MM.1S (cell line): ENCODE results near the gene POLD4.

Experiments used
- DNase-seq: peaks from one replicate; pipeline ENCODE4 v3.0.0-alpha.2; 2015
- H2AFZ ChIP-seq: fragments of 300-600 bp; sonication (generic); 2 replicates; pipeline ENCODE4 v1.6.0; 2016; ENCODE audit warnings: antibody characterized with exemption, low read length
- H3F3A ChIP-seq: fragments of 300-600 bp; sonication (generic); 2 replicates; pipeline ENCODE4 v1.6.1; 2016; ENCODE audit warnings: mild to moderate bottlenecking, antibody characterized with exemption, low read length, moderate library complexity, mixed read lengths; ENCODE audit not compliant: insufficient read depth
- H3K27ac ChIP-seq: fragments of 300-600 bp; sonication (generic); 2 replicates; pipeline ENCODE4 v1.5.1; 2016; ENCODE audit warnings: mild to moderate bottlenecking, low read length
- H3K27me3 ChIP-seq: fragments of 300-600 bp; sonication (generic); replicated peaks from 2 replicates; pipeline ENCODE4 v1.6.0; 2016; ENCODE audit warnings: low read length; ENCODE audit not compliant: insufficient read depth
- H3K36me3 ChIP-seq: fragments of 300-600 bp; sonication (generic); replicated peaks from 2 replicates; pipeline ENCODE4 v1.6.1; 2016; ENCODE audit warnings: mild to moderate bottlenecking, low read length, mixed read lengths; ENCODE audit not compliant: insufficient read depth
- H3K4me1 ChIP-seq: fragments of 300-600 bp; sonication (generic); 2 replicates; pipeline ENCODE4 v1.6.1; 2016; ENCODE audit warnings: low read length, mixed read lengths
- H3K4me2 ChIP-seq: fragments of 300-600 bp; sonication (generic); 2 replicates; pipeline ENCODE4 v1.6.0; 2016; ENCODE audit warnings: low read depth, low read length
- H3K4me3 ChIP-seq: fragments of 300-600 bp; sonication (generic); 2 replicates; pipeline ENCODE4 v1.5.1; 2016; ENCODE audit warnings: low read length, mixed read lengths
- H3K79me2 ChIP-seq: fragments of 300-600 bp; sonication (generic); 2 replicates; pipeline ENCODE4 v1.6.1; 2016; ENCODE audit warnings: mixed run types, low read length, mixed read lengths
- H3K9ac ChIP-seq: fragments of 300-600 bp; sonication (generic); 2 replicates; pipeline ENCODE4 v1.6.1; 2016; ENCODE audit warnings: low read length, mixed read lengths
- H3K9me2 ChIP-seq: fragments of 300-600 bp; sonication (generic); replicated peaks from 2 replicates; pipeline ENCODE4 v1.6.1; 2016; ENCODE audit warnings: mild to moderate bottlenecking, low read length, mixed read lengths; ENCODE audit not compliant: insufficient read depth
- H3K9me3 ChIP-seq: fragments of 300-600 bp; sonication (generic); replicated peaks from 2 replicates; pipeline ENCODE4 v1.6.1; 2016; ENCODE audit warnings: mild to moderate bottlenecking, low read length, mixed read lengths; ENCODE audit not compliant: insufficient read depth
- H4K20me1 ChIP-seq: fragments of 300-600 bp; sonication (generic); 2 replicates; pipeline ENCODE4 v1.6.1; 2016; ENCODE audit warnings: mild to moderate bottlenecking, low read length, moderate library complexity, mixed read lengths; ENCODE audit not compliant: insufficient read depth
- EZH2 ChIP-seq: fragments of 300-600 bp; sonication (generic); optimal IDR thresholded peaks from 2 replicates; pipeline ENCODE3; 2017; ENCODE audit warnings: low read depth, mild to moderate bottlenecking, antibody characterized with exemption, low read length, mixed read lengths
- EZH2phosphoT487 ChIP-seq: fragments of 300-600 bp; sonication (generic); IDR thresholded peaks from 2 replicates; pipeline ENCODE4 v1.6.1; 2018; ENCODE audit warnings: antibody characterized with exemption, low read length
- TF ChIP-seq, protein P1 (sequence below): fragments of 300-600 bp; sonication (generic); IDR thresholded peaks from 2 replicates; pipeline ENCODE4 v1.5.1; 2016; ENCODE audit warnings: antibody characterized with exemption, low read length, mixed read lengths

Gene POLD4

GRCh38 chr11:67397986-67398660 lies 44.8 kb upstream of the POLD4 start:
- peaks cover 9% of the 10 kb centered on the region; the same call in 1 of the 2 replicates for H3F3A ChIP-seq
- H3K9me3 ChIP-seq, result no peaks in the 10 kb centered on the region
- no peak overlapping the region for H2AFZ ChIP-seq
- no peak overlapping the region for H3K4me3 ChIP-seq
- H3K27ac ChIP-seq, result no peak overlapping the region
- H3K9ac ChIP-seq, result no peak overlapping the region
- H3K9me2 ChIP-seq, result no peaks in the 10 kb centered on the region
- H3K4me2 ChIP-seq, result no peak overlapping the region
- no peaks in the 10 kb centered on the region for H4K20me1 ChIP-seq
- TF ChIP-seq EZH2 (no peak), EZH2phosphoT487 (no peak)
- TF ChIP-seq, protein P1, sequence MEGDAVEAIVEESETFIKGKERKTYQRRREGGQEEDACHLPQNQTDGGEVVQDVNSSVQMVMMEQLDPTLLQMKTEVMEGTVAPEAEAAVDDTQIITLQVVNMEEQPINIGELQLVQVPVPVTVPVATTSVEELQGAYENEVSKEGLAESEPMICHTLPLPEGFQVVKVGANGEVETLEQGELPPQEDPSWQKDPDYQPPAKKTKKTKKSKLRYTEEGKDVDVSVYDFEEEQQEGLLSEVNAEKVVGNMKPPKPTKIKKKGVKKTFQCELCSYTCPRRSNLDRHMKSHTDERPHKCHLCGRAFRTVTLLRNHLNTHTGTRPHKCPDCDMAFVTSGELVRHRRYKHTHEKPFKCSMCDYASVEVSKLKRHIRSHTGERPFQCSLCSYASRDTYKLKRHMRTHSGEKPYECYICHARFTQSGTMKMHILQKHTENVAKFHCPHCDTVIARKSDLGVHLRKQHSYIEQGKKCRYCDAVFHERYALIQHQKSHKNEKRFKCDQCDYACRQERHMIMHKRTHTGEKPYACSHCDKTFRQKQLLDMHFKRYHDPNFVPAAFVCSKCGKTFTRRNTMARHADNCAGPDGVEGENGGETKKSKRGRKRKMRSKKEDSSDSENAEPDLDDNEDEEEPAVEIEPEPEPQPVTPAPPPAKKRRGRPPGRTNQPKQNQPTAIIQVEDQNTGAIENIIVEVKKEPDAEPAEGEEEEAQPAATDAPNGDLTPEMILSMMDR, result no peak
- no peak for DNase-seq
- peaks cover 73% of the 10 kb centered on the region for H3K79me2 ChIP-seq
- H3K4me1 ChIP-seq, result peaks cover 16% of the 10 kb centered on the region; the same call in 1 of the 2 replicates
- no peaks in the 10 kb centered on the region for H3K27me3 ChIP-seq
- H3K36me3 ChIP-seq, result no peaks in the 10 kb centered on the region

DNA sequence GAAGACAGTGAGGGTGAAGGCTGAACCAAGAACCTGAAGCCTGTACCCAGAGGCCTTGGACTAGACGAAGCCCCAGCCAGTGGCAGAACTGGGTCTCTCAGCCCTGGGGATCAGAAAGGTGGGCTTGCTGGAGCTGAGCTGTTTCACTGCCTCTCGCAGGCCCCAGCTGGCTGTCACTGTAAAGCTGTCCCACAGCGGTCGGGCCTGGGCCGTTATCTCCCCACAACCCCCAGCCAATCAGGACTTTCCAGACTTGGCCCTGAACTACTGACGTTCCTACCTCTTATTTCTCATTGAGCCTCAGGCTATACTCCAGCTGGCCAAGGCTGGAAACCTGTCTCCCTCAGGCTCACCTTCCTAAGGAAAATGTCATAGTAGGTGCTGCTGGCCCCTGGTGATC lies 44.2 kb upstream of the POLD4 start:
- no peak overlapping the region for H3K27ac ChIP-seq
- no peak overlapping the region for H3K9ac ChIP-seq

DNA sequence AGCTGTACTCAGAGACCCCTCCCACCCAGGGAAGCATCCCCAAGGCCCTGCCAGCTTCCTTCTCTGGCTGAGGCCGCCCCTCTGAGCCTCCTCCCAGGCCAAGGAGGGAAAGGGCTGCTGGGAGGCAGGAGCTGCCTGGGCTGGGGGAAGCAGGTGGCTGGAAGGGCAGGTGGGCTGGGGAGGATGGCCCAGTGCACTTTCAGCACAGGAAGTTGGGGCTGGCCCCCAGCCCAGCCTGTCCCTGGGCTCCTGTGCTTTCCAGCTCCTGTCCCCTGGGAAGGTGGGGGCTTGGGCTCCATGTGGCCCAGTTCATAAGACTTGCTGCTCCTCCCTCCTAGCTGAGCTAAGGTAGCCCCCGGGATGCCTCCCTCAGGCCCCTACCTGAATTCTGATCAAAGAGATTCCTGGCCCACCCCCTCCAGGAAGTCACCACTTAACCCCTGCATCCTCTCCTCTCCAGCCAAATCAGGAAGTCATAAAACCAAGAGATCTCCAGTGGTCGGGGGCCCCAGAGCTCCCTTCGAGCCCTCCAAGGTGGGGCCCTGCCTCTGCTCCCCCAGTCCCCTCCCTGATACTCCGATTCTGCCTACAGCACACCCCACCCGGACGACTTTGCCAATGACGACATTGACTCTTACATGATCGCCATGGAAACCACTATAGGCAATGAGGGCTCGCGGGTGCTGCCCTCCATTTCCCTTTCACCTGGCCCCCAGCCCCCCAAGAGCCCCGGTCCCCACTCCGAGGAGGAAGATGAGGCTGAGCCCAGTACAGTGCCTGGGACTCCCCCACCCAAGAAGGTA lies 43.4 kb upstream of the POLD4 start:
- Histone ChIP-seq H4K20me1 (no peaks in the 10 kb centered on the region), H3K79me2 (peaks cover 85% of the 10 kb centered on the region), H3K4me3 (no peak overlapping the region), H3K27ac (no peak overlapping the region), H3K9ac (no peak overlapping the region), H3K36me3 (no peaks in the 10 kb centered on the region), H2AFZ (no peak overlapping the region), H3K9me3 (no peaks in the 10 kb centered on the region), H3F3A (peaks cover 9% of the 10 kb centered on the region; the same call in 1 of the 2 replicates), H3K9me2 (no peaks in the 10 kb centered on the region), H3K4me2 (no peak overlapping the region), H3K4me1 (peaks cover 9% of the 10 kb centered on the region; the same call in 1 of the 2 replicates), H3K27me3 (no peaks in the 10 kb centered on the region)
- TF ChIP-seq EZH2phosphoT487 (no peak), EZH2 (no peak)
- TF ChIP-seq, protein P1, result no peak
- no peak for DNase-seq

More for the DNA sequence above, 44.2 kb upstream of the POLD4 start:
- Histone ChIP-seq H3K9me2 (no peaks in the 10 kb centered on the region), H3F3A (peaks cover 9% of the 10 kb centered on the region; the same call in 1 of the 2 replicates), H3K4me2 (no peak overlapping the region), H4K20me1 (no peaks in the 10 kb centered on the region), H3K4me1 (peaks cover 14% of the 10 kb centered on the region; the same call in 1 of the 2 replicates), H3K9me3 (no peaks in the 10 kb centered on the region), H2AFZ (no peak overlapping the region), H3K36me3 (no peaks in the 10 kb centered on the region), H3K79me2 (peaks cover 78% of the 10 kb centered on the region), H3K27me3 (no peaks in the 10 kb centered on the region), H3K4me3 (no peak overlapping the region)
- TF ChIP-seq EZH2 (no peak), EZH2phosphoT487 (no peak)
- TF ChIP-seq, protein P1, result no peak
- no peak for DNase-seq
